PC-3 (cell line): ENCODE data around the gene C5orf58.

Experiments used
- CTCF ChIP-seq: fragments of 300-600 bp; sonication (generic); conservative IDR thresholded peaks from 2 replicates; pipeline ENCODE4 v1.5.1; 2017; ENCODE audit warnings: antibody characterized with exemption, low read depth, mild to moderate bottlenecking, low read length
- EZH2 ChIP-seq: fragments of 300-600 bp; sonication (generic); IDR thresholded peaks from one replicate; pipeline ENCODE4 v1.6.1; 2017; ENCODE audit warnings: antibody characterized with exemption, mild to moderate bottlenecking, low read length; ENCODE audit not compliant: unreplicated experiment

DNA sequence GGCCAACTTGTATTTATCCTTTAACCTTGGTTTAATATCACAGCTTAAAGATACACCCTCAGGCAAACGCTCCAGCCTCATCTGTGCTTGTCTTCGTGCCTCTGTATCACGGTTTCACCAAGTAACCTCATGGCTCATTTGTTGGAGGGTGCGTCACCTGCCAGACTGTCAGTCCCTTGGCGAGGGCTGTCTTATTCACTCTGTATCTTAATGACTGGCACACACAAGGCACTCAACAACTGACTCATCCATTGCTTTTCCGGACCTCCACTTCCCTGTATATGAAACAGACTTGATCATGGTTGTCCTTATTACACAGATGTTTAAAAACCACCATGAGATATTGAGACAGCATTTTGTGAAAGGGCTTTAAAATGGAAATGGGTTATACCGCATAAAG, 36.8 kb downstream of the C5orf58 start:
- no peak for TF ChIP-seq CTCF
- no peak for TF ChIP-seq EZH2
